NCI-H146 treated with DMSO at 0.1 percent for 48 hours (cell line): Measurements from ENCODE around the gene CERK.

Experiments
- DNase-seq: peaks from one replicate; lab custom pipeline; 2025; ENCODE audit not compliant: unreplicated experiment; lab: John Stamatoyannopoulos, UW

CERK gene

DNA sequence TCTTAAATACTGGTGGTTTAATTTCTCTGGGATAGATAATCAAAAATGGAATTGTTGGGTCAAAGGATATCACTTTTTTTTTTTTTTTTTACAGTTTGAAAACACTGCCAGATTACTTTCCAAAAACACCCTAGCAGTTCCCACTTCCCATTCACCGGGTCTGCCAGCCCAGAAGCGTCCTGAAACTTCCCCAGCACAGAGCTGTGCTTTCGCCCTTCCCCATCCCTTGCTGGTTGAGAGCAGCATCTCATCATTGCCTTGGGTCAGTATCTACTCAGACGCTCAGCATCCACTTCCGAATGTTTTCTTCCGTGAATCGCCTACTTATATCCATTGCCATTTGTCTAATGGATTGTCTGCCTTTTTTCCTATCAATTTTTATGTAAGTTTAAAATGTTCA is 5.5 kb downstream of the CERK start:
- DNase-seq = no peak

DNA sequence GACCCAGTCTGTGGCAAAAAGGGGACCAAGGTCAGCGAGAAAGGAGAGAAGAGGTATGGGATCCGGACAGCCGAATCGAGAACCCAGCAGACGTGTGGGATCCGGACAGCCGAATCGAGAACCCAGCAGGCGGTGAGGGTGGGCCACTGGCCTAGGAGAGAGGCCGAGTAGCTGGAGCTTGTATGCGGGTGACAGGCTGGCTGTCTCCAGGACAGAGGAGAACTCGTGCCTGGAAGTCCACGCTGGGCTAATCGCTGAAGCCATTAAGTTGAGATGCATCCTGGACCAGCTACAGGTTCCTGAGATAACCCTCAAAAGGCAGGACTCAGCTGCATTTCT is 6.0 kb downstream of the CERK start:
- no peak for DNase-seq

DNA sequence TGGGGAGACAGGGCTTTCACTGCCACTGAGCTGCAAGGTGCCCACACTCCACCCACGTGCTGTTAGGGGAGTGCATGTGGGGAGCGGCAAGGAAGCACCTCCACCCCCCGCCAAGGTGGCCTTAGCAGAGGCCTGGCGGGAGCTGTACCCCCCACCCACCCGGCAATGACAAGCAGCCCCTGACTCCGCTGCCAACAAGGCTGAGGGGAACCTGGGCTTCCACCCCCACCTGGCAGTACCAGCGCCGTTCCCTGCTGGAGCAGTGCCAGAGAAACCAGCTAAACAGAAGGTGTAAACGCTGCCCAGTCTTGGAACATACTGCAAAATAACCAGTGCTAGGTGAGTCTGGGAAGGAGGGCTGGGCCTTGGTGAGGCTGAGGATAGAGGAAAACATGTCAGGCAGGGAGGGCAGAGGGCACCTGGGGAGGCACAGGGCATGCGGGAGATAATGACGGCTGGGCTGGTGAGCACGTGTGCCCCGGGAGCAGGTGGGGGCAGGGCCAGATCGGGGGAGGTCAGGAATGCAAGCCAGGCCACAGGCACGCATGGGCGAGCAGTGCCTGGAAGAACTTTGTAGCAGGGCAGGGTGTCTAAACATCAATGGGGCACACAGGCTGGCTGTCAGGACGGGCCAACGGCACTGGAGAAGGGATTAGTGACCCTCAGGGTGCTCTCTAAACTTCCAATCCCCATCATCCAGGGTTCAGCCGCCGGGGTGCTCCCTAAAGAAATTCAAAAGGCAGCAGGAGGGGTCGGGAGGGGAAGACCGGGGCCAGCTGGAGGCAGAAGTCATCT is 6.6 kb downstream of the CERK start:
- DNase-seq = no peak

DNA sequence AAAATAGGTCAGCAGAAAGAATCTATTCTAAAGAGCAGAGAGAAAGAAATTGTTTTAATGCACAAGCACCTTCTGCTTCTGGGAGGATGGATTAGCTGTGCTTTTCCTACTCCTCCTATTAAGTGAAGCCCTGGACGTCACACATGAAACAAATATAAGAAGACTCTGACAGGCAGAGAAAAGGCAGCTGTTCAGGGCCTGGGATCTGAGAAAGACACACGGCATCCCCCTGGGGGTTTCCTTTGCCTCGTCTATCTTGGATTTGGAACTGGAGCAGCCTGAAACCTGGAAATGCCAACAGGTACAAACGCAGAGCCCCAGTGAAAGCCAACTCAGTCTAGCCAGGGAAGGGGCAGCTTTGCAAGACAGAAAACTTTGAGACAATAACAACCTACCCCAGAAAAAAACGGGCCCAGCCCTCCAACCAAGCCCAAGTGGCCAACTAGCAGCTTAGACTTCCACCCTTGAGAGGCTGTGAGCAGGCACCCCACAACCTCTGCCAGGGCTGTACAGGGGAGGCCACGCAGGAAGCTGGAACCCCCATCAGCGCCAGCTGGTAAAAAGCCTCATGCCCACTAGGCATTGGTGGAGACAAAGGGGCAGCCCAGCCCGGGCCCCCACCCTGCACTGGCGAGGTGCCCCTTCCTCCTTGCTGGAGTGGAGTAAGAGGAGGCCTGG is 7.3 kb downstream of the CERK start:
- no peak for DNase-seq

DNA sequence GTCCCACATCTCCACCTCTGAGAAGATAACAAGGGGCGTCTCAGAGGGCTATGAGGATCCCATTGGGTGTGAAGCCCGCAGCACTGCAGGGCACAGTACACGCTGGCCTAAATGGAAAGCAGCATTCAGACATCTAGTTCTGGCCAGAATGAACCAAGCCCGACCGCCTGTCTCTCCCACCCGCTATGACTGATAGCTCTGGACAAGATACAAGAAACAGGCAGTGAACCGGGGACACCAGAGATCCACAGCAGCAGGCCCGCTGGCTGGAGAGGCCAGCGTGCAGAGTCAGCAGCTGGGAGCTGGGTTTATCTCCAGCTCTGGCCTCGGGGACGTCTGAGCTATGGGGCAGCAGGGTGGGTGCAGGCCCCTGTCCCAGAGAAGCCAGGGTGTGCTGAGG is 9.6 kb downstream of the CERK start:
- DNase-seq = no peak

DNA sequence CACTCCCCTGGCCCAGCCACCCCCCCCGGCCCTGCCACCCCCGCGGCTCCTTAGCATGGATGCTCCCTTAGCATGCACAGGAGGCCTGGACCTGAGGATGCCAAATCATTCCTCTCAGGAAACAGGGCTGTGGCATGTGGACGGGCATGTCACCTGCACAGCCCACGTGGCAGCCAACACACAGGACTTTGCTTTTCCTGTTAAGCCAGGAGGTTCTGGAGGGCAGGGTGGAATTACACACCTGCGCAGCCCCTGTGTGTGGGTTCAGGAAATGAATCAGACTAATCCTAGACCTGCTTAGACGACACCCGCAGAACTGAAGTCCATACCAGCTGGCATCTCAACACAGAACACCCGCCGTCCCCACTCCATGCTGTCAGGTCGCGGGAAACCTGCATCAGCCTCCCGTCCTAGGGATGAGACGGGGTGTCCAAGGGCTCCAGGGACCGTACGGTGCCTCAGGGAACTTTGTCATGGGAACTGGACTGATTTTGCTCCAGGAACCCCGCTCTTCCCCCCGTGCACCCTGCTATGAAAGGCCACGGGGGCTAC is 10.2 kb downstream of the CERK start:
- no peak for DNase-seq

DNA sequence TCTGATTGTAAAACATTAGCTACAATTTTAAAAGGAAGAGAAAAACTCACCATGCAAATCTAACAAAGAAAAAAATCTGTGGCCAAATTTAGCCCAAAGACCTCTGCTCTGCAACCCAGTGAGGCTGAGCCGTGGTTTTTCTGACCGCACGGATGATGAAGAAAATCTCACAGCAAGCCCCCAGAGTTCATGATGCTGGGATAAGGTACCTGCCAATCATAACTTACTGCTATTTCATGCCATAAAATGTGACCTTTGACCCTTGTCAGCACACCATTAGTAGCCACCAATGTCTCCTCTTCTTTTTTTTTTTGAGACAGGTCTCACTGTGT is 11.1 kb downstream of the CERK start:
- no peak for DNase-seq

DNA sequence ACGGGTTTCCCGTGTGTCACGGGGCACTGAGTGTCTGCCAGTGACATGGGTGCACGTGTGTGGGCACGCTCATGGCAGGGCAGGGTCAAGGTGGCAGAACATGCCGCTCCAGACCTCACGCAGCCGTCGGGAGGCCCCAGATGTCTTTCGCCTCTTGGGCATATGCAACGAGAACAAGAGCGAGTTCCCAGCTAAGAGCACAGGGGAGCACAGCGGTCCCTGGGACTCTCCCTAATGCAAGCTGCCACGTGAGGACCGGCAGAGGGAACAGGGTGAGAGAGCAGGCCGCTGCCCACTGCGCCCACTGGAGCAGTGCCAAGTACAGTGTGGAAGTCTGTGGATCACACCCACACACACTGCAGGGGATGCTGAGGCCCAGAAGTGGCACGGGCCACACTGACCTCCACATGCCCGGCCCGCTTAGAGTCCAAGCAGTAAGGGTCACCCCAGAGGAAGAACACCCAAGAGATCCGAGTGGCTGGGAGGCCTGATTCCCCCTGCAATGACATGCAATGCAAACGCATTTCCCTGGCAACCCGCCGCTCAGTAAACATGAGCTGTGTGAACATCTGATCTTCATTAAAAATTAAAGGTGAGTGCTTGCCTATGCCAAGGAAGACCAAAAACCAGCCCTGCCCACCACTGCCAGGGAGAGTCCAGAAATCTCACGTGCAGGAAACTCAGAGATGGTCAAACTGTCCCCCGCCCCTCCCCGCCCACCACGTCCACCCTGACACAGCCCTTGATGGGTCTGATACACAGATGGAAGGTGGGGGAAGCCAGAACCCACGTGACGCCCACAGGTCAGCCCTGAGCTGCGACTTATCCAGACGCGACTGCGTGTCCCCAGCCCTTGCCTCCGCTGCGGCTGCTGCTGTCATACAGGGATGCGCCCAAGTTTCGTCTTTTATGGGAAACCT is 11.7 kb downstream of the CERK start:
- no peak for DNase-seq

DNA sequence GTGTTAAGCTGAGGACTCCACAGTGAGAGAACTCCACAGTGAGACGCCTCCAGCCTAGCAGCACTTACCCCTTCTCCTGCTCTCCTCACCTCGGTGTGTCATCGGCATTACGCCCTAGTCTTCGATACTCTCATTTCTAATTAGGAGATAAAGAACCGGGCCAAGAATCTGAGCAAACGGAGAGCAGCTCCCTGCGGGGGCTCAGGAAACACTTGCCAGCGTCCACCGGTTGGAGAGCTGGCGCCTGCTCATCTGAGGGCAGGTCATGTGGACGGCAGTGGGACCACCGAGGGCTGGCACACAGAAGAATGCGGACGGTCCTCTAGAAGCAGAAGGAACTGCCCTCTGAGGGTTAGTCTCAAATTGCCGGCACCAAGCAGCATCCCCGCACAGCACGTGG is 13.0 kb downstream of the CERK start:
- DNase-seq = no peak

DNA sequence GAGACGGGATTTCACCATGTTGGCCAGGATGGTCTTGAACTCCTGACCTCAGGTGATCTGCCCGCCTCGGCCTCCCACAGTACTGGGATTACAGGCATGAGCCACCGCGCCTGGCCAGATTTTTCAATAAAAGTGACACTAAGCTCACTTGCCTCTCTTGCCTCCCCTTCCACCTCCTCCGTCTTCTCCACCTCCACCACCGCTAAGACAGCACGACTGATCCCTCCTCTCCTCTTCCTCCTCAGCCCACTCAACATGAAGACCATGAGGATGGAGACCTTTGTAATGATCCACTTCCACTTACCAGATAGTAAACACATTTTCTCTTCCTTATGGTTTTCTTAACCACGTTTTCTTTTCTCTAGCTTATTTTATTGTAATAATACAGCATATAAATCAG is 14.2 kb downstream of the CERK start:
- DNase-seq = no peak

DNA sequence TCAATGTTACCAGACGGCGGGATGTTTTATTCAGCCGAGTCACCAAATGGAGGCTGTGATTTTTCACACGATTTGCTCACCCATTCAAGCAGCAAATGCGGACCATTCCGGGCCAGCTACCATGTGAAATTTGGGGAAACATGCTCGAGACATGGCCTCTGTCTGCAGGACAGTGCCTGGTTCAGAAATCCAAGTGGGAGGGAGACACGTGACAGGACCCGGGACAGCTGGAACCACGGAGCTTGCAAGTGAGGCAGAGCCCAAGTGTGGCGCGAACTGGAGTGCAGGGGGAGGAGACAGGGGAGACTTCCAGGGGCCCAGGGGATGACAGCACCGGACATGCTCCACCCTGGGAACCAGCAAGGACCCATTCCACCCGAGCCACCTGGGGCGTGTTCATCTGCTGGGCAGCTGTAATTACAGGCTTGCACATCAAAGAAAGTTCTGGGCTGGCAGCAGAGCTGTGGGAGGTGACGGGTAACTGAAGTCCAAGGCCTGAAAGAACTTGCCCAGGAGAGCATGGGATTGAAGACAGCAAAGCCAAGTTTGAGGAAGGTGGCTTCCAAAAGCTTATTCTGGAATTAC is 16.5 kb downstream of the CERK start:
- no peak for DNase-seq

DNA sequence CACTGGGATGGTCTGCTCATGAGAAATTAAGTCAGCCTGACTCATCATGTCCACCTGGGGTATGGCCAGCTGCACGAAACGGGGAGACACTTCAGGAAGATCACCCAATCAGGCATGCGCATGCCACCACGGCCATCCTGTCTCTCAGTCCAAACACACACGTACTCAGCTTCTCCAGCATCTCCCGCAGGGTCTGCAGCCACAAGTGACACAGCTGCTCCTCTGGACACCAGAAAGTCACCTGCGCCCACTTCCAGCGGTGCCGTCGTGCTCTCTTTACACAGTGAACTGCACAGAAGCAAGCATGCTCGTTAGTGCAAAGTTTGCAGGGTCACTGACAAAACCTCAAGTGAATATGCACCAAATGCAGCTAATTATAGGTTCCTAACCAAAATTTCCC is 18.1 kb downstream of the CERK start:
- no peak for DNase-seq

DNA sequence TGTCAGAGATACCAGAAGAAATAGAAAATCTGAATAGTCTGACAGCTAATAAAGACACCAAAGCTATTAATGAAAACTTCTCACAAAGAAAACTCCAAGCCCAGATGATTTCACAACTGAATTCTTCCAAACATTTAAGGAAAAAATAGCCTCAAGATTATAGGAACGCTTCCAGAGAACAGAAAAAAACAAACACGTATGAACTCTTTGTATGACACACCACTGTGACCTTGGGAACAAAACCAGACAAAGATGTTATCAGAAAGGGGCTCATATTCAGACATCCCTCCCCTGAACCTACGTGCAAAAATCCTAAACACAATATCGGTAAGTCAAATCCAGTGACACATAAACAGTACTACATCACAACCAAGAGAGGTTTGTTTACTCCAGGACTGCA is 23.5 kb downstream of the CERK start:
- no peak for DNase-seq

DNA sequence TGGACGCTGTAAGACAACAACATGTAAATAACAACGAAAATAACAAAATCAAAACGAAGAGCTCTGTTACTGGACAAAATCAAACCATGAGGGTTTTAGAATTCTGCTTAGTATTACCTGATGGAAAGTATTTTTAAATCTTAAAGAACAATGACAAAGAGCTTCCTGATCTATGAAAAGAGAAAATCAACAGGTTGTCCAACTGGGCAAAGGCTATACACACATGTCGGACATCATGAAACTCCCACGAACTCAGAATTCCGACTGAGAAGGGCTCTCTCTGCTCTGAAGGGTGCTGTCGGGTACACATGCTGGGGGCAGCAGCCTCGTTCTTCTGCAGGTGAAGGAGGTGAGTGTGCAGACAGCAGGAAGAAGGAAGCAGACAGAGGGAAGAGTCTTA is 25.8 kb downstream of the CERK start:
- DNase-seq = no peak

DNA sequence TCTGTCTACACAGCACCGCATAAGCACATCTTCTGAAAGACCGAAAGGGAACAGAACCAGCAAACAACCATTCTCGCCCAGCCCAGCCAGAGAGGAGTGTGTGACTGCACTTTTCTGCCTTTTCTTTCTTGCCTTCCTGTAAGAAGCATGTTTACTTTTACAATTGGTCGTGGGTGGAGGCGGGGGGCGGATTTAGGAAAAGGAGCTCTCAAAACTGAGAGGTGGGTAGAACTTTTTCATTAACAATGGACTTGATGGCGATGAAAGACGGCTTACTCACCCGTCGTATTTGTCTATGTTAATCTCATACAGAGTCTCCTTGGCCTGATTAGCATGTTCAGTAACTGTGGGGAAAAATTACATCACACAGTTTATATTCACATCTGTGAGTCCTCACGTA is 27.2 kb downstream of the CERK start:
- DNase-seq = no peak

DNA sequence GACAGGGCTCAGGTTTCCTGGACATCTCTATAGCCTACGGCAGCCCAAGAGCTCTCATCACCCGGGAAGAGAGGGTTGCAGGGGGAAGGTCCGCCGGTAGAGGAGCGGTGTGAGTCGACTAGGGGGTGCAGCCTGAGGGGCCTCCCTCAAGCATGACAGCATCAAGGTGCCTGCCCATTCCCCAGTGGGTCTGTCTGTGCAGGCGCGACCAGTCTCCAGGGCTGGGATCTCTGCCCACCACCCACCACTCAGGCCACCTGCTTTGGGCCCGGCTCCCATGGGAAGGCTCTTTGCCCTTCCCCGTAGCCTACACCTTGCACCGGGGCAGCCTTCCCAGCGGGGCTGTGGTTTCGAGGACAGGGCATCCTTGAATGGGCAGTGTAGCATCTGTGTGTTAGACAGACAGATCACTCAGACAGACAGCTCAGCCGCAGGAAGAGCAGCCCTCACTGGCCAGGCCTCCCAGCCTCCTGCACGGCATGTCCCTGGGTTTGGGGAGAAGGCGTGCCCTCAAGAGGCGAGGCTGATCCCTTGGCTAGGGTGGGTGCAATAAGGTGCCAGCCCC is 29.2 kb downstream of the CERK start:
- DNase-seq = no peak

DNA sequence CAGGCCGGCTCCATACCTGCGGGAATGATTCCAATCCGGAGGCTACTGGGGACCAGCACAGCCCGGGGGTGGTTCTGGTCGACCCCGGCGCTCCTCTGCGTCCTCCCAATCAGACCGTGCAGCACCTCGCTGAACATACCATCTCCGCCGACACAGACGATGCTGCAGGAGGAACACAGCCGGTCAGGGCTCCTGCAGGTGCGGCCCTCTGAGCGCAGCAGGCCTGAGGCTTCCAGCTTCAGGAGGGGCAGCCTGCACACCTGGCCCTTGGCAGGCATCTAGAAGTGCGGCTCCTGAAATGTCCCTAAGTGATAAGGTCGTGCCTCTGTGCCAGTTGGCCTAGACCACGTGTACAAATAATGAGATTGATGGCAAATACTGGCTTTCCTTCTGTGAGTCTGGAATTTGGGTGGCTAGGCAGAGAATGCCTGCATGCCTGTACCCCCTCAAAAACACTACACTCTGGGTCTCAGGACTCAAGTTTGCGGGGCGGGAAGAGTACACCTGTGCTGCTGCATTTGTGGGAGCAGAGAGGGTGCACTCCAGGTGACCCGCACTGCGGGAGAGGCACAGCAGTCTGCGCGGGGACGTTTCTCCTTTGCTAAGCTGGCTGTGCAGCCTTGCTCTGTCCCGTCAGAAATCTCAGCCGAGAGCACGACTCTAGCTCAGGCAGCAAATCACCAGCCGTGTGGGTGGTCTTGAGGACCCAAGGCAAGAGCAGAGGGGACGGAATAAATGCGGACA is 30.1 kb downstream of the CERK start:
- DNase-seq = no peak

DNA sequence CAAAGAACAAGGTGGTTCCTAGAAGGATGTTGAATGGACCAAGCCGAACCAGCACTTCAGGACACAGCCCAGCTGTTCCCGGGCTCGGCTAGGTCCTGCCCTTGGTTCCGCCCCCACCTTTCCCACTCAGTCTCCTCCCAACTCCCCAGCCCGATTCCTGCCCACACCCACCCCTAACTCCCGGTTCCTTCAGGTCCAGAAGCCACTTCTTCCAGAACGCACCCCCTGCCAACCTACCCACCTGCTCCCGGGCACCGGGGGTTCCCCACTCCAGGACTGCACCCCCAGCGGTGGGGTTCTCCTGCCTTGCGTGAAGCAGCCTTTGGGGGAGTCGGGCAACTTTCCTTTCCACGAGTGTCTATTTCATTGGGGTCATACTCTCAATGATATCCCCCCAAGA is 30.7 kb downstream of the CERK start:
- no peak for DNase-seq

DNA sequence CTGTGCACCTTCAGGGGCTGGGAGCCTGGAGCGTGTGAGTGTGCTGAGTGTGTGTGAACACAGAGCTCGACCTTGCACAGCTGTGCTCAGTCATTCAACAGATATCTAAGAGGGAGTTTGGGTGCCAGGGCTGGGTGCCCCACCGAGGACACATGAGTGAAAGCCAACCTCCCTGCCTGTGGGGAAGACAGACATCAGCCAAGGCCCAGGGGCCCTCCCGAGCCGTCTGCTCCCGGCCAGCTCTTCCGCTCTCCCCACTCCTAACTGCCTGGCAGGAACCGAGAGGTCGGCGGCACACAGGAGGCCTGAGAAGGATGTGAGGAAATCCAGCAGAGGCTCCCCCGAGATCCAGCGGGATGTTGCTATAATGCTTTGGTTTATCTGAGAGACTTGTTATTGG is 32.0 kb downstream of the CERK start:
- DNase-seq = no peak

DNA sequence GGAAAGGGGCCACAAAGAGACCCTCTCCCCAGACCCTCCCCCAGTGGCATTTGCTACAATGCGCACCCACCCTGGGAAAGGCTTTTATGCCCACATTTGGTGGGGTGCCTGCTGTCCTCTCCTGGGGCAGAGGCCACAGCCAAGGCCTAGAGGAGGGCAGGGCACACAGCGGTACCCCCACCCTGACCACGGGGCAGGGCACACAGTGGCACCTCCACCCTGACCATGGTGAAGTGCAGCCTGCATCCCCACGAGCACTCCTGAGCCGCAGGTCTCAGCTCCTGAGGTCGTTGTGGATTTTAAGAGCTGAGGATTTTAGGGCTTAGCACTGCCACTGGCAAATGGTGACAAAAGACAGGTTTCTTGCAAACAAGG is 34.1 kb downstream of the CERK start:
- DNase-seq = no peak
